AG09309 (cell line): ENCODE results near the gene IMMP2L.

Experiments used
- DNase-seq: peaks from one replicate; pipeline ENCODE4 v3.0.0-alpha.2; 2010; ENCODE audit warnings: low read depth
- H3K4me3 ChIP-seq: 2 replicates; pipeline ENCODE4 v1.5.1; 2011; ENCODE audit warnings: mild to moderate bottlenecking, low read depth, low read length, moderate library complexity; ENCODE audit not compliant: control insufficient read depth
- CTCF ChIP-seq: IDR thresholded peaks from 2 replicates; pipeline ENCODE4 v1.5.1; 2011; ENCODE audit warnings: mild to moderate bottlenecking, low read depth, low read length, inconsistent platforms; ENCODE audit not compliant: insufficient read depth, control insufficient read depth; ENCODE audit errors: missing control alignments

Gene IMMP2L

GRCh38 chr7:111026806-111027205 lies 535.5 kb downstream of the IMMP2L start:
- TF ChIP-seq CTCF = no peak
- no peak for DNase-seq
- H3K4me3 ChIP-seq = no peak overlapping the region

- no peak for TF ChIP-seq CTCF
- no peak for DNase-seq
- no peak overlapping the region for H3K4me3 ChIP-seq
These were observed 535.9 kb downstream of the IMMP2L start for GRCh38 chr7:111026343-111026742.

- no peak for DNase-seq
- H3K4me3 ChIP-seq = no peak overlapping the region
- TF ChIP-seq CTCF = no peak
These were observed 537.3 kb downstream of the IMMP2L start for GRCh38 chr7:111025006-111025405.

GRCh38 chr7:111018960-111019736 lies 543.1 kb downstream of the IMMP2L start:
- DNase-seq = no peak
- TF ChIP-seq CTCF = no peak
- no peak overlapping the region for H3K4me3 ChIP-seq

GRCh38 chr7:111018447-111018846 lies 543.8 kb downstream of the IMMP2L start:
- no peak overlapping the region for H3K4me3 ChIP-seq
- no peak for TF ChIP-seq CTCF
- no peak for DNase-seq

GRCh38 chr7:111014079-111014478 lies 548.2 kb downstream of the IMMP2L start:
- TF ChIP-seq CTCF = no peak
- DNase-seq = no peak

More at GRCh38 chr7:111014079-111014478, 548.2 kb downstream of the IMMP2L start:
- H3K4me3 ChIP-seq = no peak overlapping the region
